Ovary (tissue), 9 donors: ENCODE measurements around the gene LEFTY2. TPM values are rescaled to one million over a fixed set of nuclear protein-coding genes. Genes with fewer than 3 reads are reported as not detected.
A peak's percentile ranks its signal among the peaks of the same experiment; 100 is the strongest.

Experiments
- DNase-seq, 5 donors: peaks; one replicate each; pipeline ENCODE4 v3.0.0-alpha.2; 2019 to 2020
- H3K27ac ChIP-seq, 2 donors: fragments of 200-600 bp; one replicate each; pipeline versions ENCODE4 v1.5.1 to v1.8.0; 2019 to 2022
- H3K27me3 ChIP-seq: fragments of 200-600 bp; one replicate; pipeline ENCODE4 v1.8.0; 2022
- H3K36me3 ChIP-seq: fragments of 200-600 bp; sonication (generic); one replicate; pipeline ENCODE4 v1.5.1; 2019
- H3K4me1 ChIP-seq: one replicate; pipeline ENCODE4 v1.8.1; 2013; ENCODE audit warnings: mild to moderate bottlenecking, moderate library complexity; ENCODE audit not compliant: insufficient read depth
- H3K4me3 ChIP-seq: fragments of 200-600 bp; sonication (generic); one replicate; pipeline ENCODE4 v1.5.1; 2017
- H3K9me3 ChIP-seq, 2 donors: fragments of 200-600 bp in 1 of 2; sonication (generic) in 1 of 2; one replicate each; pipeline versions ENCODE4 v1.5.1 to v1.8.1; 2013 to 2019; ENCODE audit warnings: mild to moderate bottlenecking in 1 of 2, moderate library complexity in 1 of 2
- CTCF ChIP-seq, 3 donors: fragments of 450-650 bp in 2 of 3; fragments of 200-600 bp in 1 of 3; IDR thresholded peaks; one replicate each; pipeline versions ENCODE4 v1.5.1 to v1.8.0; 2016 to 2022; ENCODE audit warnings: antibody characterized with exemption in 3 of 3, mild to moderate bottlenecking in 1 of 3
- EP300 ChIP-seq: sonication (generic); formaldehyde crosslinking; IDR thresholded peaks from one replicate; pipeline ENCODE4 v1.6.1; 2017; ENCODE audit warnings: antibody characterized with exemption
- POLR2A ChIP-seq: fragments of 450-650 bp; IDR thresholded peaks from one replicate; pipeline ENCODE4 v1.6.1; 2017; ENCODE audit warnings: antibody characterized with exemption, mild to moderate bottlenecking, moderate library complexity
- WGBS, 3 donors: extraction: QIAGEN DNeasy Blood & Tissue Kit in 1 of 3; methylation state at CpG; one replicate each; pipeline versions ENCODE4 v1.1.5 to v1.1.7; 2013 to 2017; 5-methylcytosine and 5-hydroxymethylcytosine counted together
- intact Hi-C, 4 donors: fragments of 100-400 bp; cut with DNase I; formaldehyde crosslinking; loops; one replicate each; pipeline versions ENCODE4 v1.11.0 to v1.15.1; 2022 to 2023
- polyA plus RNA-seq, 2 donors: library from polyadenylated mRNA; stranded (reverse); fragments of 200-250 nt in 1 of 2; fragments of 350-450 nt in 1 of 2; fragmentation: Illumina TruSeq in 1 of 2; extraction: RNeasy Lipid Tissue Mini Kit (QIAGEN cat#74804) in 1 of 2; gene quantifications; one replicate each; pipeline ENCODE4 v1.2.3, GENCODE V29; 2013 to 2014
- total RNA-seq, 7 donors: library from RNA; depleted of rRNA in 2 of 7; stranded (reverse); fragments of >200 nt in 2 of 7; fragmentation: NEBNext Ultra II Directional in 3 of 7; extraction: Animal tissue kit (Norgen Biotek cat#: 25700) in 3 of 7; gene quantifications; one replicate each; pipeline versions ENCODE4 v1.1.0 to v1.2.4, GENCODE V29; 2016 to 2023
- donor health status: DM: no; HTN: no; CAD: no; lungs with moderate emphysema.
- donor health status: DM: no; HTN: no; CAD: no.
- donor health status: Bipolar disorder and iron deficiency.
- donor health status: DM: yes; HTN: yes; CAD: no.
- donor health status: DM: no; HTN: no; CAD: no.
- donor health status: DM: yes; HTN: yes; CAD: no.

The LEFTY2 gene
- total and polyA plus RNA-seq, 9 donors: 9.7 to 196 (median 21.4) TPM

GRCh38 chr1:225944951-225945350 lies 3.9 kb upstream of the LEFTY2 start:
- H3K27me3 ChIP-seq: no peaks in the 10 kb centered on the region
- 84 to 90% (median 89%) methylated on average over 6 to 7 of the region's 7 CpGs for WGBS, 3 donors
- DNase-seq: no peak
- intact Hi-C loops: no loop called here
- H3K36me3 ChIP-seq: no peaks in the 10 kb centered on the region
- H3K9me3 ChIP-seq: no peaks in the 10 kb centered on the region
- peaks cover 16% of the 10 kb centered on the region for H3K4me1 ChIP-seq
- TF ChIP-seq POLR2A (no peak), CTCF (IDR thresholded peaks at IDR 0.05) (no peak)
- no peak overlapping the region for H3K27ac ChIP-seq
- no peak overlapping the region for H3K4me3 ChIP-seq

GRCh38 chr1:225944387-225944786 lies 3.4 kb upstream of the LEFTY2 start:
- intact Hi-C loops: no loop called here
- Histone ChIP-seq H3K36me3 (no peaks in the 10 kb centered on the region), H3K4me1 (peaks cover 16% of the 10 kb centered on the region), H3K27me3 (no peaks in the 10 kb centered on the region), H3K9me3 (no peaks in the 10 kb centered on the region), H3K4me3 (no peak overlapping the region), H3K27ac (no peak overlapping the region)
- 97 to 100% (median 100%) methylated on average over 2 of the region's 2 CpGs for WGBS, 3 donors
- TF ChIP-seq POLR2A: no peak
- no peak for TF ChIP-seq CTCF (IDR thresholded peaks at IDR 0.05)
- TF ChIP-seq EP300: no peak
- DNase-seq: no peak

- TF ChIP-seq CTCF (IDR thresholded peaks at IDR 0.05): no peak
- no peak for TF ChIP-seq EP300
- TF ChIP-seq POLR2A: no peak
- H3K9me3 ChIP-seq: no peaks in the 10 kb centered on the region
- peaks cover 16% of the 10 kb centered on the region for H3K4me1 ChIP-seq
- H3K27me3 ChIP-seq: no peaks in the 10 kb centered on the region
- WGBS, 3 donors: 36 to 51% (median 46%) methylated on average over 4 of the region's 4 CpGs
- H3K36me3 ChIP-seq: no peaks in the 10 kb centered on the region
- intact Hi-C loops: no loop called here
- no peak overlapping the region for H3K4me3 ChIP-seq
- no peak for DNase-seq
- no peak overlapping the region for H3K27ac ChIP-seq
Observed at GRCh38 chr1:225943582-225943981, 2.6 kb upstream of the LEFTY2 start.

- Histone ChIP-seq H3K4me1 (peaks cover 16% of the 10 kb centered on the region), H3K9me3 (no peaks in the 10 kb centered on the region), H3K4me3 (no peak overlapping the region), H3K27ac (no peak overlapping the region), H3K27me3 (no peaks in the 10 kb centered on the region), H3K36me3 (no peaks in the 10 kb centered on the region)
- 81 to 91% (median 84%) methylated on average over 7 of the region's 7 CpGs for WGBS, 3 donors
- intact Hi-C loops: no loop called here
- no peak for TF ChIP-seq CTCF (IDR thresholded peaks at IDR 0.05)
- no peak for TF ChIP-seq EP300
- TF ChIP-seq POLR2A: no peak
- no peak for DNase-seq
Observed at GRCh38 chr1:225942574-225942973, 1.6 kb upstream of the LEFTY2 start.

- Histone ChIP-seq H3K27me3 (no peaks in the 10 kb centered on the region), H3K9me3 (no peaks in the 10 kb centered on the region), H3K27ac (peak overlapping the region in 1 of 2 donors; percentile 84), H3K36me3 (no peaks in the 10 kb centered on the region), H3K4me3 (no peak overlapping the region), H3K4me1 (peaks cover 16% of the 10 kb centered on the region)
- no peak for TF ChIP-seq POLR2A
- no peak for TF ChIP-seq CTCF (IDR thresholded peaks at IDR 0.05)
- WGBS, 3 donors: 8 to 44% (median 41%) methylated on average over 1 of the region's 1 CpG
- no peak for DNase-seq
- intact Hi-C loops: no loop called here
Observed at GRCh38 chr1:225941942-225942222, 862 bp upstream of the LEFTY2 start.
